ENCODE results near the gene LDLRAD3.

DNA sequence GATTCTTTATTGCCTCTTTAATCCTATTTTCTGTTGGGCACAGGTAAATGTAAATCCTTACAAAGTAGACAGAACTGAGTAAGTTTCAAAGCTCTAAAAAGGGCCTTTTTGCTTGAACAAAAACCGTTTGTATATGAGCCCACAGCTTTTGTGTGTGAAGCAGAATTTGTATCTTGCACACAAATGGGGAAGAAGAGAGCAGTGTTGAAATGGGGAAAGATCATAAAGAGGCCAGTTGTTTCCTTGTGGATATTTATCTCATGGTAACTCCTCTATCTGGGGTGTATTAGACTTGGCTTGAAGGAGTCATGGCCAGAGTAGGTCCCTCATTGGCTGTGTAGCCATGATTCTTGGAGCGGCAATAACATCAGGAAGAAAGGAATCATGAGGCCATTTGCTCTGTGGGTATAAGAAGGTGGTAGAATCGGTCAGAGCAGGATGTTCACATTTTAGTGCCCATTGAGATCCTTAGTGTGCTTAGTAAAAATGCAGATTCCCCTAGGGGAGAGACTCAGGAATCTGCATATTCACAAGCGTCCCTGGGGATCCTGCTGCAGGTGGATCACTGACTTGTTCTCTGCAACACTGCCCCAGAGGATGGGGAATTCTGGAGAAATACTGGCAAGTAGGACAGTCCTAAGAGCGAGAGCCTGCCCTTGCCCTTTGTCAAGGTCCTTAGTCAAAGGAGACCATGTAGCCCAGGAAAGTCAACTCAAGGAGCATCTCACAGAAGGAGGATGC, 126.5 kb downstream of the LDLRAD3 start:
- TF ChIP-seq, protein P1, sequence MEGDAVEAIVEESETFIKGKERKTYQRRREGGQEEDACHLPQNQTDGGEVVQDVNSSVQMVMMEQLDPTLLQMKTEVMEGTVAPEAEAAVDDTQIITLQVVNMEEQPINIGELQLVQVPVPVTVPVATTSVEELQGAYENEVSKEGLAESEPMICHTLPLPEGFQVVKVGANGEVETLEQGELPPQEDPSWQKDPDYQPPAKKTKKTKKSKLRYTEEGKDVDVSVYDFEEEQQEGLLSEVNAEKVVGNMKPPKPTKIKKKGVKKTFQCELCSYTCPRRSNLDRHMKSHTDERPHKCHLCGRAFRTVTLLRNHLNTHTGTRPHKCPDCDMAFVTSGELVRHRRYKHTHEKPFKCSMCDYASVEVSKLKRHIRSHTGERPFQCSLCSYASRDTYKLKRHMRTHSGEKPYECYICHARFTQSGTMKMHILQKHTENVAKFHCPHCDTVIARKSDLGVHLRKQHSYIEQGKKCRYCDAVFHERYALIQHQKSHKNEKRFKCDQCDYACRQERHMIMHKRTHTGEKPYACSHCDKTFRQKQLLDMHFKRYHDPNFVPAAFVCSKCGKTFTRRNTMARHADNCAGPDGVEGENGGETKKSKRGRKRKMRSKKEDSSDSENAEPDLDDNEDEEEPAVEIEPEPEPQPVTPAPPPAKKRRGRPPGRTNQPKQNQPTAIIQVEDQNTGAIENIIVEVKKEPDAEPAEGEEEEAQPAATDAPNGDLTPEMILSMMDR (IDR thresholded peaks at IDR 0.05 in 2 of 3, conservative IDR thresholded peaks at IDR 0.05 in 1 of 3; ENCODE audit: borderline replicate concordance in 1 of 3, insufficient read depth in 1 of 3, low read depth in 2 of 3, low read length in 2 of 3): no peak
- TF ChIP-seq POLR2AphosphoS5 (IDR thresholded peaks at IDR 0.05; ENCODE audit: low read depth, low read length): no peak
- TF ChIP-seq, protein P2, sequence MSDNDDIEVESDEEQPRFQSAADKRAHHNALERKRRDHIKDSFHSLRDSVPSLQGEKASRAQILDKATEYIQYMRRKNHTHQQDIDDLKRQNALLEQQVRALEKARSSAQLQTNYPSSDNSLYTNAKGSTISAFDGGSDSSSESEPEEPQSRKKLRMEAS (IDR thresholded peaks at IDR 0.05): no peak
- TF ChIP-seq, protein P3, sequence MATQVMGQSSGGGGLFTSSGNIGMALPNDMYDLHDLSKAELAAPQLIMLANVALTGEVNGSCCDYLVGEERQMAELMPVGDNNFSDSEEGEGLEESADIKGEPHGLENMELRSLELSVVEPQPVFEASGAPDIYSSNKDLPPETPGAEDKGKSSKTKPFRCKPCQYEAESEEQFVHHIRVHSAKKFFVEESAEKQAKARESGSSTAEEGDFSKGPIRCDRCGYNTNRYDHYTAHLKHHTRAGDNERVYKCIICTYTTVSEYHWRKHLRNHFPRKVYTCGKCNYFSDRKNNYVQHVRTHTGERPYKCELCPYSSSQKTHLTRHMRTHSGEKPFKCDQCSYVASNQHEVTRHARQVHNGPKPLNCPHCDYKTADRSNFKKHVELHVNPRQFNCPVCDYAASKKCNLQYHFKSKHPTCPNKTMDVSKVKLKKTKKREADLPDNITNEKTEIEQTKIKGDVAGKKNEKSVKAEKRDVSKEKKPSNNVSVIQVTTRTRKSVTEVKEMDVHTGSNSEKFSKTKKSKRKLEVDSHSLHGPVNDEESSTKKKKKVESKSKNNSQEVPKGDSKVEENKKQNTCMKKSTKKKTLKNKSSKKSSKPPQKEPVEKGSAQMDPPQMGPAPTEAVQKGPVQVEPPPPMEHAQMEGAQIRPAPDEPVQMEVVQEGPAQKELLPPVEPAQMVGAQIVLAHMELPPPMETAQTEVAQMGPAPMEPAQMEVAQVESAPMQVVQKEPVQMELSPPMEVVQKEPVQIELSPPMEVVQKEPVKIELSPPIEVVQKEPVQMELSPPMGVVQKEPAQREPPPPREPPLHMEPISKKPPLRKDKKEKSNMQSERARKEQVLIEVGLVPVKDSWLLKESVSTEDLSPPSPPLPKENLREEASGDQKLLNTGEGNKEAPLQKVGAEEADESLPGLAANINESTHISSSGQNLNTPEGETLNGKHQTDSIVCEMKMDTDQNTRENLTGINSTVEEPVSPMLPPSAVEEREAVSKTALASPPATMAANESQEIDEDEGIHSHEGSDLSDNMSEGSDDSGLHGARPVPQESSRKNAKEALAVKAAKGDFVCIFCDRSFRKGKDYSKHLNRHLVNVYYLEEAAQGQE (IDR thresholded peaks at IDR 0.05; ENCODE audit: low read depth): no peak
- TF ChIP-seq EZH2 (IDR thresholded peaks at IDR 0.05): no peak
- TF ChIP-seq EGR1 (IDR thresholded peaks at IDR 0.05; ENCODE audit: low read depth): no peak
- TF ChIP-seq ZFX (IDR thresholded peaks at IDR 0.05): no peak
- TF ChIP-seq YY1 (IDR thresholded peaks at IDR 0.05; ENCODE audit: extremely low read depth, insufficient replicate concordance, low read depth, low read length): no peak
